ENCODE measurements around the gene ORM1. TPM values are rescaled to one million over a fixed set of nuclear protein-coding genes. Genes with fewer than 3 reads are reported as not detected.

The ORM1 gene
- total RNA-seq, 1 donor from 2014 or later, result not detected

DNA sequence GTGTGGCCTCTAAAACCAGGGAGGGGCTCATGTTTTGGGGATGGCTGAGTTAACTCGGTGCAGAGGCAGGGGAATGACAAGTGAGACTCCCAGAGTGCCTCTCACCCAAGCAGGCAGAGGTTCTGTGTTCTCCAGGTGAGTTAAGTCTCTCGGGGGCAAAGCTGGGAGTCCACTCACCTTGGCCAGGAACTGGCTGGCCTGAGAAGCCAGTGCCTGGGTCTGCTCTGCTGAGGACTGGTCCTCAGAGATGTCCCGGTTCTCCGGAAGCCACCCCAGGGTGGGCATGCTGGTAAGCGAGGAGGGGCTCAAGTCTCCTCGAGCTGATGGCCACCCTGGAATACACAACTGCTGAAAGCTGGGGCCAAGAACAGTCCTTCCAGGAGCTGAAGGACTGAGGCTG is 44.5 kb downstream of the ORM1 start:
- no peak for DNase-seq

DNA sequence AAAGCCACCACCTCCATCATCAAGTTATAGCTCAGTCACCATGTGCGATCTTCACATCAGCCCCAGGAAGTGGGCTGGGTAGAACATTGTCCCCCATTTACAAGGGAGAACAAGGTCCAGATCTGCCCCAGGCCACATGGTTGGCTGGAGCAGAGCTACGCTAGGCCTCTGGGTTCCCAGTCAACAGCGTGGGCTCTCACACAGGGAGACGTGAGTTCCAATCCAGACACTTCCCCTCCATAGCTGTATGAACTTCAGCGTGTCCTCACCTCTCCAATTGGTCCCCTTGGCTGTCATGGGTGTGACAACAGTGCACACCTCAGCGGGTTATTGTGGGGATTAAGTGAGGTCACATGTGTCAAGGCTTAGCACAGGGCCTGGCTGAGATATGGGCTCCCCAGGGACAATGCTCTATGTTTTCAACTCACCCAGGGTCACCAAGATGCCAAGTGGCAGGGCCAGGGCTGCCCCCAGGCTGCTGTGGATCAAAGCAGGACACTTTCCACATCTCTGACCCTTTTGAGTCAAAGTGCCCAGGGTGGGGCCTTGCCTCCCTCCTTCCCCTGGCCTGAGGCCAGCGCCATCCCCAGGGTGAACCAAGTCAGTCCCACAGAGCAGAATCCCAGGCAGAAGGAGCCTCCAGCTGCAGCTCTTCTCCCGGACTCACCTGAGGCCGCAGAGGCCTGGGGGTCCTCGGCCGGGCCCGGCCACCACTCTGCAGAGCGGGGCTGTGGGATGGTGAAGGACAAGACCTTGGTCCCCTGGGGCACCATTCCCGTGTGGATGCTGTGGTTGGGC is 45.1 kb downstream of the ORM1 start:
- DNase-seq, result no peak

DNA sequence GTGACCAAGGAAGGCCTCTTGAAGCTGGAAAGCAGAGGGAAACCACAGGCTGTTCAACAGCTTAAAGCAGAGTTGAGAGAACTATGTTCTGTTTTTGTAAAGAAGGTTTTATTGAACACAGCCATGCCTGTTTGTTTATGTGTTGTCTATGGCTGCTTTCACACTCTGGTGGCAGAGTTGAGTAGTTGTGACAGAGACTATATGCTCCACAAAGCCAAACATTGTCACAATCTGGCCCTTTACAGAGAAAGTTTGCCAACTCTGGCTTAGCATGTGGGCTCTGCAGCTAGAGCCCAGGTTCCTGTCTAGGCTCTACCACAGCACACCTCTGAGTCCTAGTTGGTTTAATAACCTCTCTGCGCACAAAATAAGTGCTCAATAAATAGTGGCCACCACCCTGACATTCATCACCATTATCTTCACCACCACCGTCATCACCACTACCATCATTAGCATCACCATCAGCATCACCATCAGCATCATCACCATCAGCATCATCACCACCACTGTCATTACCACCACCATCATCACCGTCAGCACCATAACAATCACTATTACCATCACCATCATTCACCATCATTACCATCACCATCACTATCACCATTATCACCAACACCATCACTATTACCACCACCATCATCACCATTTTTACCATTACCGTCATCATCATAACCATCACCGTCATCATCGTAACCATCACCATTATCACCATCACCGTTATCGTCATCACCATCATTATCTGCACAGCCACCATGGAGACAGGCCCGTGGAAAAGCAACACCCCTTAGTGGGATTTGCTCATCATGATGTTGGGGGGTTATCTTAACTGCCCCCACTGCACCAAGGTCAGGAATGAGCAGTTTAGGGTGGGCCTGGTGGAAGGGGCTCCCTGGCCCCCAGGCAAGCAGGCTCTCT is 46.6 kb downstream of the ORM1 start:
- no peak for DNase-seq

DNA sequence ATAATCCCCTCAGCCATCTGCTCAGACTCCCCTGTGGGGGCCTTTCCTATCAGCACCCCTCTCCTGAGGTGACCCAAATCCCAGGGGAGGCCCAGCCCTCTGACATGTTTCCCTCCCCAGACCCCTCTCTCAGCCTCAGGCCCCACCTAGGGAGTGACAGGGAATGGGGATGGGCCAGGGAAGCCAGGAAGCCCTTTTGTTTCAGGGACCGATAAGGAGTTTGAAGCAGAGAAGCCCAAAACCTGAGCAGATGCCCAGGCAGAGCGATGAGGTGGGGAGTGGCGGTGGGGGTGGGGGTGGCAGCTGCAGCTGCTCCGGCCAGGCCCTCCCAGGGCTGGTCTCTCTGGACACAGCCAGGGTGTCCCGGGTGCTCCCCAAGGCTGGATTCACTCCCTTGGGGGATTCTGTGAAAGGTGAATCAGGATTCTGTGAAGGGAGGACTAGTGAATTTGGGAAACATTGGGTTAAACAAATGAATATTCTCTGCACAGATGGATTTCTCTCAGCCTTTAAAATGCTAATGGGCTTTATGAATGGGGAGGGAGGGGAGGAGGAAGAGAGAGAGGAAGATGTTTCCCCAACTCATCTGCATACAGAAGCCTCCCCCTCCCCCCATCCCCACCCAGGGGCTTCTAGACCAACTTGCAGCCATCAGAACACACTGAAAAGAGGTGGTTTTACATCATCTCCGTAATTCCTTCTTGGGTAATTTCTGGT is 47.5 kb downstream of the ORM1 start:
- DNase-seq, result no peak

- DNase-seq, result peak; percentile 76
Observed at GRCh38 chr9:114370968-114371320, 48.0 kb downstream of the ORM1 start.

- no peak for DNase-seq
Observed at GRCh38 chr9:114371343-114371944, 48.5 kb downstream of the ORM1 start.

DNA sequence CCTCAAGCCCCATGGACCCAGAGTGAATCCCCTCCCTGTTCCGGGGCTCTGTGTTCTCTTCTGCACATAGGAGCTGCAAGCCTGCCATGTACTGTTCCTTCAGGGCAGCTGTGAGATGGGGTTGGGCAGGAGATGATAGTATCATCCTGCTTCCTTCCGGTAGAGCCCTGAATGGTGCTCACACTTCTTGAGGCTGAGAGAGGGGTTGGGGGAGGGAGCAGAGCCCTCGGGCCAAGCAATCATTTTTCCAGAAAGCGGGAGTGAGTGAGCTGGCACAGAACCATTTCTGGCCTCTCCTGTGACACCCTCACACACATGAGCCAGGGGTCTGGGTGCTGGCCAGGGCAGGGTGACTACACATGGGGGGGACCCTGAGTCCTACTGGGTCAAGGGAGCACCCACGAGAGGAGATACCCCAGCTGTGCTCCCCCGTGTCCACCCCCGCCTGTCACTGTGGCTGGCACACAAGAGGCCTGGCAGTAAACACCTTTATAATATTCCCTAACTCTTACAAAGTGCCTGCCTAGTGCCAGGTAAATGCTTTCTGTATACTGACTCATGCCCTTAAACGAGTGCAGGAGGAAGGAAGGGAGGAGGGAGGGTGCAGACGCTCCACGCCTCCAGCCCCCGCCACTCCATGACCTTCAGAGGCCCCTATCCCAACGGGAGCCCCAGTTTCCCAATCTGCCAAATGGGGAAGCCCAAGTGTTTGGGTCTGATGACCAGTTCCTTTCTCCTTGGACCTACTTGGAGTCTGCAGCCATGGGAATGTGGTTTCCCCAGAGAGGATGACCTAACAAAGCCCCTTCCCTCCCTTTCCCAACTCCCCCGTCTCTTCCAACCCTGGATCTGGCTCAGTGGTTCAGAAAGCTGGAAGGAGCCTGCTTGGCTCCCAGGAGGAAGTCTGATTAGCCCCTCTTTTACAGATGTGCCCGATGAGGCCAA is 49.3 kb downstream of the ORM1 start:
- no peak for DNase-seq

DNA sequence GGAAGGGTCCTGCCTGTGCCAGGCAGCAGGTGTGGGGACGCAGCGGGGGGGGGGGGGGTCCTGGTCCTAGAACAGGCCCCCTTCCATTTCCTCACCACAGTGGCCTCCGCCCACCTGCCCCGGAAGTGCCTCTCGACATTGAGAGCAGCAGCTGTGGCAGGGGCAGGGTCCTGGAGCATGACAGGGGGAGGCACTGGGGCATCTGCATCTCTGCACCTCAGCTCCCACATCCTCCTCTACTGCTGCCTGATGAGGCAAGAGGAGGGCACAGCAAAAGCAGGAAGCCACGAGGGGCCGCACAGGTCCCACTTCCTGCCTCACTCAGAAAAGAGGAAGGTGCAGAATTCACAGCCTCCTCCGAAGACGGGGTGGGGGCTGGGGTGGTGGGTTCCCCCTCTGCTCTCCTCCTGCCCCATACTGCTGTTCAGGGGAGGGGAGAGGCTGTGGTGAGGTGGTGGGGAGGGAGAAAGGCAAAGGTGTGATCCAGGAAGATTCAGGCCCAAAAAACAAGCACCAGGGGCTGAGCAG is 50.1 kb downstream of the ORM1 start:
- DNase-seq, result no peak

DNA sequence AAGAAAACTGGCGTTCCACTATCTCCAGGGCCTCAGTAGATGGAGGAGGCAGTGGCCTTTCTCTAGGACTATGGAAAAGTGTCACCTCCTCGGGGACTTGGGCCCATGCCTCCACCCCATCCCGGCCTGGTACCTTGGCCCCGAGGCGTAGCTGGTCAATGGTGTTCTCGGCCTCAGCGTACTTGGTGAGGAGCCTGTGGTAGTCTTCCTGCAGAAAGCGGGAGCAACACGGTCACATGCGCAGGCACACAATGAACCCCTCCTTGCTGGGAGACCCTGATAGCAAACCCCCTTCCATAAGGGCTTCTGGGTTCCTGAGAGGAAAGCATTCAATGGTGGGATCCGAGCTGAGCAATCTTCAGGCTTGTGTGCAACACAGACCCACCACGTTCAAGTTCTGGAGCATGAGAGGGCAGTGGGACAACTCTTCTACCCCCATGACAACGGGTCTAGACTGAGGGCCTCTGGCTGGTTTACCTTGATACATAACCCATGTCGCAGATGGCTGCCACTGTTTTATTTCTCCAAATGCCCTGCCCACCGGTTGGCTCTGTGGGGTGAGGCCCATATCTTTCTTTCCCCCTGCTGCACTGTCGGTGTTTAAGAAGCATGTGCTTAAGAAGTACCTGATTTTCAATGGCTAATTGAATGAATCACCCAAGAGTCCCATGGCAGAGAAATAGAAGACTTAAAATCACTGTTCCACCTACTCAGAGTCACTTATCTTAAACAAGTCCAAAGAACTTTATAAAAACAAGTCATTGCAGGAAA is 51.2 kb downstream of the ORM1 start:
- DNase-seq, result no peak

- no peak for DNase-seq
Observed at GRCh38 chr9:114374936-114375335, 52.0 kb downstream of the ORM1 start.

DNA sequence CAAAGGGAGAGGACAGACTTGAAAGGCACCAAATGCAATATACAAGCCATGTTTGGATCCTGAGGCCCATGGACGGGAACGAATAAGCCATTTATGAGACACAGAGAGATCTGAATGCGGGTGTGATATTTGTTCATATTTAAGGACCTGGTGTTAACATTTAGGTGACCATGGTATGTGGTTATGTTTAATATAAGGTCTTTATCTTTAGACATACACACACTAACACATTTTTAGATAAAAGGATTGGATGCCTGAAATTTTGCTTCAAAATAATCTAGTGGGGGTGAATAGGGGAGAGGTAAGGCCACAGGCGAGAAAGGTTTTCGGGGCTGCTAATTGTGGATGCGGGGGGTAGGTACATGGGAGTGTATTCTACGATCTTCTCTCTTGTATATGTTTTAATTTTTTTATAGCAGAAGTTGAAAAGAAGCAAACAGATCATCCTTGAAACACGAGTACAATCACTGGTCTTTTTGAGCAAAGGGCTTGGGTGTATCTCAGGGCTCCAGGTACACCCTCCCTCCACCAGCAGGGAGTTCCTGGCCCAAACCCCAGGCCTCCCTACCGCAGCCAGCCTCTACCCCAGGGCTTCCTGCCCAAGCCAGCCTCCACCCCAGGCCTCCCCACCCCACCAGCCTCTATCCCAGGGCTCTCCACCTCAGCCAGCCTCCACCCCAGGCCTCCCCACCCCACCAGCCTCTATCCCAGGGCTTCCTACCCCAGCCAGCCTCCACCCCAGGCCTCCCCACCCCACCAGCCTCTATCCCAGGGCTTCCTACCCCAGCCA is 52.7 kb downstream of the ORM1 start:
- DNase-seq, result no peak

Other genes starting within 250 kb of the ORM1 start
- 1.6 TPM for gene AMBP, start 244.8 kb upstream of the ORM1 start, total RNA-seq
- 3.3 TPM for gene KIF12, start 223.8 kb upstream of the ORM1 start, total RNA-seq
- 1.4 TPM for gene COL27A1, start 167.6 kb upstream of the ORM1 start, total RNA-seq
- gene ORM2, start 6.8 kb downstream of the ORM1 start, total RNA-seq, result not detected
- gene AKNA, start 64.9 kb downstream of the ORM1 start, total RNA-seq, result 3.3 TPM
- gene WHRN, start 182.4 kb downstream of the ORM1 start, total RNA-seq, result 0.94 TPM

Measured in occipital lobe (tissue), 2 donors.